ENCODE results near the gene TMEM263.
"Not testable (repeated sequence)": the region's sequence is repeated elsewhere in the genome, so short reads cannot be mapped to it uniquely, and the experiment has no call there.

Gene TMEM263

GRCh38 chr12:106955377-106956047 lies at the start of gene TMEM263:
TMEM263 (plus strand) TSS chr12:106955907; CDS start chr12:106967117, 11,210 bp downstream.
- DNase-seq (ENCODE audit: low read depth), result peak; percentile 87

GRCh38 chr12:106906715-106907114 lies 49.0 kb upstream of the TMEM263 start:
- DNase-seq (ENCODE audit: low read depth), result no peak

GRCh38 chr12:106907411-106907810 lies 48.3 kb upstream of the TMEM263 start:
- DNase-seq (ENCODE audit: low read depth), result no peak

- no peak for DNase-seq (ENCODE audit: low read depth)
These were observed 47.9 kb upstream of the TMEM263 start for GRCh38 chr12:106907846-106908245.

- no peak for DNase-seq (ENCODE audit: low read depth)
These were observed 47.1 kb upstream of the TMEM263 start for GRCh38 chr12:106908561-106908960.

GRCh38 chr12:106910202-106910601 lies 45.5 kb upstream of the TMEM263 start:
- DNase-seq (ENCODE audit: low read depth), result no peak

- DNase-seq (ENCODE audit: low read depth), result no peak
These were observed 44.1 kb upstream of the TMEM263 start for GRCh38 chr12:106911581-106911980.

GRCh38 chr12:106913456-106913855 lies 42.3 kb upstream of the TMEM263 start:
- no peak for DNase-seq (ENCODE audit: low read depth)

- DNase-seq (ENCODE audit: low read depth), result no peak
These were observed 40.7 kb upstream of the TMEM263 start for GRCh38 chr12:106914796-106915634.

- DNase-seq (ENCODE audit: low read depth), result no peak
These were observed 40.1 kb upstream of the TMEM263 start for GRCh38 chr12:106915635-106916026.

GRCh38 chr12:106917503-106917902 lies 38.2 kb upstream of the TMEM263 start:
- no peak for DNase-seq (ENCODE audit: low read depth)

- DNase-seq (ENCODE audit: low read depth), result no peak
These were observed 37.0 kb upstream of the TMEM263 start for GRCh38 chr12:106918746-106919145.

- no peak for DNase-seq (ENCODE audit: low read depth)
These were observed 35.7 kb upstream of the TMEM263 start for GRCh38 chr12:106919910-106920544.

- DNase-seq (ENCODE audit: low read depth), result not testable (repeated sequence)
These were observed 33.7 kb upstream of the TMEM263 start for GRCh38 chr12:106921976-106922375.

- not testable (repeated sequence) for DNase-seq (ENCODE audit: low read depth)
These were observed 32.1 kb upstream of the TMEM263 start for GRCh38 chr12:106923594-106923993.

- no peak for DNase-seq (ENCODE audit: low read depth)
These were observed 31.3 kb upstream of the TMEM263 start for GRCh38 chr12:106924268-106924861.

GRCh38 chr12:106926657-106927056 lies 29.1 kb upstream of the TMEM263 start:
- no peak for DNase-seq (ENCODE audit: low read depth)

GRCh38 chr12:106934277-106934676 lies 21.4 kb upstream of the TMEM263 start:
- DNase-seq (ENCODE audit: low read depth), result no peak

- DNase-seq (ENCODE audit: low read depth), result no peak
These were observed 14.1 kb upstream of the TMEM263 start for GRCh38 chr12:106941481-106942156.

GRCh38 chr12:106942775-106943174 lies 12.9 kb upstream of the TMEM263 start:
- no peak for DNase-seq (ENCODE audit: low read depth)

GRCh38 chr12:106945261-106945851 lies 10.4 kb upstream of the TMEM263 start:
- DNase-seq (ENCODE audit: low read depth), result no peak

All from activated T-cell treated with anti-CD3 and anti-CD28 coated beads for 24 hours (primary cell).